ENCODE results near the gene TSPO2.

Gene TSPO2

GRCh38 chr6:40997234-40997957, 44.9 kb upstream of the TSPO2 start:
- H3K4me2 ChIP-seq (ENCODE audit: low read depth, low read length, poor library complexity, severe bottlenecking) = no peak overlapping the region
- H4K20me1 ChIP-seq (ENCODE audit: low read depth, low read length) = no peaks in the 10 kb centered on the region
- TF ChIP-seq CTCF (IDR thresholded peaks at IDR 0.05; ENCODE audit: insufficient read depth, low read length, poor library complexity, severe bottlenecking) (no peak), EZH2phosphoT487 (conservative IDR thresholded peaks at IDR 0.05; ENCODE audit: low read length) (no peak)
- H3K79me2 ChIP-seq (ENCODE audit: insufficient read depth, low read length) = no peaks in the 10 kb centered on the region
- no peaks in the 10 kb centered on the region for H3K9me3 ChIP-seq (ENCODE audit: insufficient read depth, low read length)
- H3K9ac ChIP-seq (ENCODE audit: low read length) = no peak overlapping the region
- no peak overlapping the region for H2AFZ ChIP-seq (ENCODE audit: low read depth, low read length, severe bottlenecking)
- H3K36me3 ChIP-seq (ENCODE audit: low read length) = no peaks in the 10 kb centered on the region
- no peak overlapping the region for H3K4me3 ChIP-seq (ENCODE audit: insufficient read depth, low read length, poor library complexity, severe bottlenecking)
- no peaks in the 10 kb centered on the region for H3K9me2 ChIP-seq (replicated peaks; ENCODE audit: insufficient read depth, low read length)
- 0 out of 2 replicates have a peak, but pooled peaks cover 3% of the 10 kb centered on the region for H3K27me3 ChIP-seq (ENCODE audit: low read length)
- no peaks in the 10 kb centered on the region for H3F3A ChIP-seq (ENCODE audit: insufficient read depth)
- H3K27ac ChIP-seq (ENCODE audit: low read depth, low read length) = no peak overlapping the region

- Histone ChIP-seq H4K20me1 (ENCODE audit: low read depth, low read length) (no peaks in the 10 kb centered on the region), H3K9ac (ENCODE audit: low read length) (no peak overlapping the region), H3F3A (ENCODE audit: insufficient read depth) (no peaks in the 10 kb centered on the region), H3K27ac (ENCODE audit: low read depth, low read length) (no peak overlapping the region), H3K4me2 (ENCODE audit: low read depth, low read length, poor library complexity, severe bottlenecking) (no peak overlapping the region), H3K4me3 (ENCODE audit: insufficient read depth, low read length, poor library complexity, severe bottlenecking) (no peak overlapping the region), H3K36me3 (ENCODE audit: low read length) (no peaks in the 10 kb centered on the region), H3K9me2 (replicated peaks; ENCODE audit: insufficient read depth, low read length) (no peaks in the 10 kb centered on the region), H3K9me3 (ENCODE audit: insufficient read depth, low read length) (no peaks in the 10 kb centered on the region), H3K27me3 (ENCODE audit: low read length) (no peaks in the 10 kb centered on the region), H3K79me2 (ENCODE audit: insufficient read depth, low read length) (no peaks in the 10 kb centered on the region), H2AFZ (ENCODE audit: low read depth, low read length, severe bottlenecking) (no peak overlapping the region)
- TF ChIP-seq EZH2phosphoT487 (conservative IDR thresholded peaks at IDR 0.05; ENCODE audit: low read length) = no peak
- TF ChIP-seq CTCF (IDR thresholded peaks at IDR 0.05; ENCODE audit: insufficient read depth, low read length, poor library complexity, severe bottlenecking) = no peak
These were observed 43.6 kb upstream of the TSPO2 start for GRCh38 chr6:40998661-40999060.

- Histone ChIP-seq H3K4me2 (ENCODE audit: low read depth, low read length, poor library complexity, severe bottlenecking) (no peak overlapping the region), H3K27ac (ENCODE audit: low read depth, low read length) (no peak overlapping the region)
- no peak for TF ChIP-seq EZH2phosphoT487 (conservative IDR thresholded peaks at IDR 0.05; ENCODE audit: low read length)
- peak; percentile 44 for TF ChIP-seq CTCF (IDR thresholded peaks at IDR 0.05; ENCODE audit: insufficient read depth, low read length, poor library complexity, severe bottlenecking)
These were observed 42.7 kb upstream of the TSPO2 start for GRCh38 chr6:40999569-40999968.

More at GRCh38 chr6:40999569-40999968, 42.7 kb upstream of the TSPO2 start:
- Histone ChIP-seq H2AFZ (ENCODE audit: low read depth, low read length, severe bottlenecking) (no peak overlapping the region), H3K36me3 (ENCODE audit: low read length) (no peaks in the 10 kb centered on the region), H3K9me3 (ENCODE audit: insufficient read depth, low read length) (no peaks in the 10 kb centered on the region), H3F3A (ENCODE audit: insufficient read depth) (no peaks in the 10 kb centered on the region), H3K9ac (ENCODE audit: low read length) (no peak overlapping the region), H4K20me1 (ENCODE audit: low read depth, low read length) (no peaks in the 10 kb centered on the region), H3K27me3 (ENCODE audit: low read length) (no peaks in the 10 kb centered on the region), H3K9me2 (replicated peaks; ENCODE audit: insufficient read depth, low read length) (no peaks in the 10 kb centered on the region), H3K79me2 (ENCODE audit: insufficient read depth, low read length) (no peaks in the 10 kb centered on the region), H3K4me3 (ENCODE audit: insufficient read depth, low read length, poor library complexity, severe bottlenecking) (no peak overlapping the region)
